ENCODE data around the gene RARRES1. TPM values are rescaled to one million over a fixed set of nuclear protein-coding genes. Genes with fewer than 3 reads are reported as not detected.

Gene RARRES1
- total RNA-seq, 1 experiment from 2014 or later: 1.3 TPM

DNA sequence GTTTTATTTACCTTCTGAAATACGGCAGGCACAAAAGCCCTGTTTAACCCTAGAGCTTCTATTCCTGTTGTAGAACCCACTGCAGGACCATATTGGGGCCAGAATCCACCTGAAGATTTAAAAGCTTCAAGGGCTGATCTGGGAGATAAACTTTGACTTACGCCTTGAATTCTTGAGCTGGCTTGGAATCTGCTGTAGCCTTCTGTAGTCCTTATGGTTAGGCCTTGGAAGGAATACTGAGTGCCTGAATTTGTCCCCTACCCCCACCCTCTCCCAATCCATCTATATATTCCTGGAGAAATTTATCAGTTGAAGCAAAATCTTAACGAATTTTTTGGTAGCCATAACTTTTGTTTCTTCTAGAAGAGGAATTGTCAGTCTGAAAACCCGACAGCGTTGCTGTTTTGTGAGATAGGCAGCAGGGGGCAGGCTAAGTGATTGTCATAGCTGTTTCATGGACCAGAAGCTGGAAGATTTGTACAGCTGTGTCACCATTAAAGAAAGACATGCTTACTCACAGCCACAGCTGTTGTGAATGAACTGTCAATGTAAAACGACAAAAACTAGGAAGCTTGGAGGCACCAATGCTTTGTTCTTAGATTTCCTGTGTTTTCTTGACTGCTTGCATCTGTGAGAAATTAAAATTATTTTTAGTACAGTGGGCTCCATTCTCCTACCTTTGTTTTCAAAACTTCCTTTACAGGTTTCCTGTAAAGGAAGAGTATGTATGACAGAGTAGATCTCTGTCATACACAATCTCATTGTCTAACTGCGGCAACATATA lies 72.6 kb downstream of the RARRES1 start:
- peaks cover 63% of the 10 kb centered on the region for H3K36me3 ChIP-seq (ENCODE audit: control insufficient read depth, insufficient read depth, low read length)
- no peaks in the 10 kb centered on the region for H3K27me3 ChIP-seq (ENCODE audit: control insufficient read depth, insufficient read depth, low read length)
- peak; percentile 46 for DNase-seq (ENCODE audit: low read depth, low spot score)
- intact Hi-C loops (cut with micrococcal nuclease; ENCODE audit: unreplicated experiment) (loop anchor here (1.0 kb wide), 1 partner anchor 129 kb away; no protein-coding TSS in a partner anchor), in situ Hi-C loops (cut with HindIII; ENCODE audit: low pct_unique_long_range_greater_than_20kb, low sequenced_read_pairs) (no loop called here)
- POLR2A ChIA-PET: interaction anchor here (0.6 to 0.8 kb wide), 3 partner anchors 9 to 1016 kb away, joined by 3 to 8 read pairs (median 4); no protein-coding TSS in a partner anchor
- H3K4me3 ChIP-seq (ENCODE audit: low read depth in 2 of 2, low read length in 2 of 2): no peak overlapping the region
- CTCF ChIA-PET: interaction anchor here (0.7 to 3.4 kb wide), 6 partner anchors 13 to 135 kb away, joined by 3 to 19 read pairs (median 4); partner anchors contain the start of genes GFM1 and LXN
- no TSS peak for BruUV-seq (replicated peaks)
- H3K27ac ChIP-seq (ENCODE audit: low read length): peak overlapping the region; percentile 65
- H3K9me3 ChIP-seq (ENCODE audit: control insufficient read depth, insufficient read depth, low read depth, low read length): no peaks in the 10 kb centered on the region
- TF ChIP-seq POLR2AphosphoS5 (IDR thresholded peaks at IDR 0.05; ENCODE audit: low read depth, low read length): 0 out of 2 replicates have a peak, but pooled peaks have one; percentile 24
- TF ChIP-seq SIN3A (IDR thresholded peaks at IDR 0.05; ENCODE audit: borderline replicate concordance, insufficient read depth, low read depth, low read length): no peak
- TF ChIP-seq TCF7L2 (IDR thresholded peaks at IDR 0.05; ENCODE audit: low read depth, low read length): no peak
- TF ChIP-seq, protein P1, sequence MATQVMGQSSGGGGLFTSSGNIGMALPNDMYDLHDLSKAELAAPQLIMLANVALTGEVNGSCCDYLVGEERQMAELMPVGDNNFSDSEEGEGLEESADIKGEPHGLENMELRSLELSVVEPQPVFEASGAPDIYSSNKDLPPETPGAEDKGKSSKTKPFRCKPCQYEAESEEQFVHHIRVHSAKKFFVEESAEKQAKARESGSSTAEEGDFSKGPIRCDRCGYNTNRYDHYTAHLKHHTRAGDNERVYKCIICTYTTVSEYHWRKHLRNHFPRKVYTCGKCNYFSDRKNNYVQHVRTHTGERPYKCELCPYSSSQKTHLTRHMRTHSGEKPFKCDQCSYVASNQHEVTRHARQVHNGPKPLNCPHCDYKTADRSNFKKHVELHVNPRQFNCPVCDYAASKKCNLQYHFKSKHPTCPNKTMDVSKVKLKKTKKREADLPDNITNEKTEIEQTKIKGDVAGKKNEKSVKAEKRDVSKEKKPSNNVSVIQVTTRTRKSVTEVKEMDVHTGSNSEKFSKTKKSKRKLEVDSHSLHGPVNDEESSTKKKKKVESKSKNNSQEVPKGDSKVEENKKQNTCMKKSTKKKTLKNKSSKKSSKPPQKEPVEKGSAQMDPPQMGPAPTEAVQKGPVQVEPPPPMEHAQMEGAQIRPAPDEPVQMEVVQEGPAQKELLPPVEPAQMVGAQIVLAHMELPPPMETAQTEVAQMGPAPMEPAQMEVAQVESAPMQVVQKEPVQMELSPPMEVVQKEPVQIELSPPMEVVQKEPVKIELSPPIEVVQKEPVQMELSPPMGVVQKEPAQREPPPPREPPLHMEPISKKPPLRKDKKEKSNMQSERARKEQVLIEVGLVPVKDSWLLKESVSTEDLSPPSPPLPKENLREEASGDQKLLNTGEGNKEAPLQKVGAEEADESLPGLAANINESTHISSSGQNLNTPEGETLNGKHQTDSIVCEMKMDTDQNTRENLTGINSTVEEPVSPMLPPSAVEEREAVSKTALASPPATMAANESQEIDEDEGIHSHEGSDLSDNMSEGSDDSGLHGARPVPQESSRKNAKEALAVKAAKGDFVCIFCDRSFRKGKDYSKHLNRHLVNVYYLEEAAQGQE (IDR thresholded peaks at IDR 0.05; ENCODE audit: insufficient read depth in 1 of 2, low read depth in 2 of 2, low read length in 1 of 2): no peak
- TF ChIP-seq, protein P2, sequence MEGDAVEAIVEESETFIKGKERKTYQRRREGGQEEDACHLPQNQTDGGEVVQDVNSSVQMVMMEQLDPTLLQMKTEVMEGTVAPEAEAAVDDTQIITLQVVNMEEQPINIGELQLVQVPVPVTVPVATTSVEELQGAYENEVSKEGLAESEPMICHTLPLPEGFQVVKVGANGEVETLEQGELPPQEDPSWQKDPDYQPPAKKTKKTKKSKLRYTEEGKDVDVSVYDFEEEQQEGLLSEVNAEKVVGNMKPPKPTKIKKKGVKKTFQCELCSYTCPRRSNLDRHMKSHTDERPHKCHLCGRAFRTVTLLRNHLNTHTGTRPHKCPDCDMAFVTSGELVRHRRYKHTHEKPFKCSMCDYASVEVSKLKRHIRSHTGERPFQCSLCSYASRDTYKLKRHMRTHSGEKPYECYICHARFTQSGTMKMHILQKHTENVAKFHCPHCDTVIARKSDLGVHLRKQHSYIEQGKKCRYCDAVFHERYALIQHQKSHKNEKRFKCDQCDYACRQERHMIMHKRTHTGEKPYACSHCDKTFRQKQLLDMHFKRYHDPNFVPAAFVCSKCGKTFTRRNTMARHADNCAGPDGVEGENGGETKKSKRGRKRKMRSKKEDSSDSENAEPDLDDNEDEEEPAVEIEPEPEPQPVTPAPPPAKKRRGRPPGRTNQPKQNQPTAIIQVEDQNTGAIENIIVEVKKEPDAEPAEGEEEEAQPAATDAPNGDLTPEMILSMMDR (IDR thresholded peaks at IDR 0.05): peak; percentile 88
- H3K4me1 ChIP-seq (ENCODE audit: control insufficient read depth, insufficient read depth, low read length): peaks cover 27% of the 10 kb centered on the region
- peak; percentile 79 for ATAC-seq

DNA sequence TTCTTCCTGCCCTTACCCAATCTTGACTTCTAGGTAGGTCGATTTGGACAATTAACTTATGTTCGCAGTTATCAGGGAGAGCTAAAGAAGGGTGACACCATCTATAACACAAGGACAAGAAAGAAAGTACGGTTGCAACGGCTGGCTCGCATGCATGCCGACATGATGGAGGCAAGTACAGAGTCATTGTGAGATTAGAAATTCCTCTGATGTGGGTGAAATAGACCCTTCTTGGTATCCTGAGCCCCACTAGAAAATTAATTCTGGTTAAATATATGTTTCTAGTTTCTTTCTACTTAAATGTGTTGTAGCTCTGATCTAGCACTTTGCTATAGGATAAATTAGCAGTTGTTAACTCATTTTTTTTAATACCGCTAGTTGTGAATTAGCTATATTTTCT lies 73.4 kb downstream of the RARRES1 start:
- ATAC-seq (no peak), DNase-seq (ENCODE audit: low read depth, low spot score) (no peak)
- Histone ChIP-seq H3K4me3 (ENCODE audit: low read depth in 2 of 2, low read length in 2 of 2) (no peak overlapping the region), H3K4me1 (ENCODE audit: control insufficient read depth, insufficient read depth, low read length) (peaks cover 26% of the 10 kb centered on the region), H3K27ac (ENCODE audit: low read length) (peak overlapping the region; percentile 65), H3K36me3 (ENCODE audit: control insufficient read depth, insufficient read depth, low read length) (peaks cover 69% of the 10 kb centered on the region), H3K9me3 (ENCODE audit: control insufficient read depth, insufficient read depth, low read depth, low read length) (no peaks in the 10 kb centered on the region), H3K27me3 (ENCODE audit: control insufficient read depth, insufficient read depth, low read length) (no peaks in the 10 kb centered on the region)
- TF ChIP-seq TCF7L2 (IDR thresholded peaks at IDR 0.05; ENCODE audit: low read depth, low read length) (no peak), SIN3A (IDR thresholded peaks at IDR 0.05; ENCODE audit: borderline replicate concordance, insufficient read depth, low read depth, low read length) (no peak), POLR2AphosphoS5 (IDR thresholded peaks at IDR 0.05; ENCODE audit: low read depth, low read length) (no peak)
- TF ChIP-seq, protein P2 (IDR thresholded peaks at IDR 0.05): no peak
- TF ChIP-seq, protein P1 (IDR thresholded peaks at IDR 0.05; ENCODE audit: insufficient read depth in 1 of 2, low read depth in 2 of 2, low read length in 1 of 2): no peak
- POLR2A ChIA-PET: no interaction called here
- no TSS peak for BruUV-seq (replicated peaks)
- intact Hi-C loops (cut with micrococcal nuclease; ENCODE audit: unreplicated experiment) (loop anchor here (1.0 kb wide), 1 partner anchor 129 kb away; no protein-coding TSS in a partner anchor), in situ Hi-C loops (cut with HindIII; ENCODE audit: low pct_unique_long_range_greater_than_20kb, low sequenced_read_pairs) (no loop called here)
- CTCF ChIA-PET: interaction anchor here (1.3 to 3.4 kb wide), 3 partner anchors 14 to 131 kb away, joined by 4 to 19 read pairs (median 4); partner anchors contain the start of gene GFM1
